ENCODE data around the gene NACC2. TPM values are rescaled to one million over a fixed set of nuclear protein-coding genes. Genes with fewer than 3 reads are reported as not detected.

Gene NACC2
- total and polyA plus RNA-seq, 2 donors from 2014 or later, result 7.1 to 30.9 TPM

- TF ChIP-seq CTCF (IDR thresholded peaks at IDR 0.05; ENCODE audit: borderline replicate concordance, extremely low read depth, insufficient read depth), result no peak
- peaks cover 0 to 10% (median 0%) of the 10 kb centered on the region in 3 donors for H3K4me1 ChIP-seq (ENCODE audit: control insufficient read depth in 2 of 3, insufficient read depth in 2 of 3, low read depth in 1 of 3, low read length in 3 of 3)
- DNase-seq, result peak in 1 of 5 donors; percentile 30
- no peak overlapping the region for H3K4me3 ChIP-seq (ENCODE audit: low read length in 3 of 3)
- FAIRE-seq, result no peak
- no peaks in the 10 kb centered on the region for H3K9me3 ChIP-seq (ENCODE audit: control insufficient read depth in 2 of 3, insufficient read depth in 1 of 3, low read length in 3 of 3)
- intact Hi-C loops (cut with DNase I), result no loop called here
- H3K9ac ChIP-seq (ENCODE audit: low read length in 3 of 3), result no peak overlapping the region
- no peak overlapping the region for H3K27ac ChIP-seq (ENCODE audit: low read depth in 2 of 2, low read length in 2 of 2)
- H3K27me3 ChIP-seq (ENCODE audit: control insufficient read depth, insufficient read depth, low read length), result no peaks in the 10 kb centered on the region
- peaks cover 0 to 2% (median 0%) of the 10 kb centered on the region in 3 donors for H3K36me3 ChIP-seq (ENCODE audit: control insufficient read depth in 2 of 3, insufficient read depth in 3 of 3, low read length in 3 of 3)
These were observed 73.0 kb downstream of the NACC2 start for GRCh38 chr9:136021872-136022681.

- Histone ChIP-seq H3K36me3 (ENCODE audit: control insufficient read depth in 2 of 3, insufficient read depth in 3 of 3, low read length in 3 of 3) (peaks cover 0 to 2% (median 0%) of the 10 kb centered on the region in 3 donors), H3K9me3 (ENCODE audit: control insufficient read depth in 2 of 3, insufficient read depth in 1 of 3, low read length in 3 of 3) (no peaks in the 10 kb centered on the region), H3K9ac (ENCODE audit: low read length in 3 of 3) (no peak overlapping the region), H3K27ac (ENCODE audit: low read depth in 2 of 2, low read length in 2 of 2) (no peak overlapping the region), H3K27me3 (ENCODE audit: control insufficient read depth, insufficient read depth, low read length) (no peaks in the 10 kb centered on the region), H3K4me1 (ENCODE audit: control insufficient read depth in 2 of 3, insufficient read depth in 2 of 3, low read depth in 1 of 3, low read length in 3 of 3) (peaks cover 0 to 10% (median 0%) of the 10 kb centered on the region in 3 donors), H3K4me3 (ENCODE audit: low read length in 3 of 3) (no peak overlapping the region)
- no peak for DNase-seq
- FAIRE-seq, result no peak
- intact Hi-C loops (cut with DNase I), result no loop called here
- TF ChIP-seq CTCF (IDR thresholded peaks at IDR 0.05; ENCODE audit: borderline replicate concordance, extremely low read depth, insufficient read depth), result no peak
These were observed 73.8 kb downstream of the NACC2 start for GRCh38 chr9:136021171-136021871.

- intact Hi-C loops (cut with DNase I), result no loop called here
- peaks cover 0 to 2% (median 0%) of the 10 kb centered on the region in 3 donors for H3K36me3 ChIP-seq (ENCODE audit: control insufficient read depth in 2 of 3, insufficient read depth in 3 of 3, low read length in 3 of 3)
- no peaks in the 10 kb centered on the region for H3K27me3 ChIP-seq (ENCODE audit: control insufficient read depth, insufficient read depth, low read length)
- H3K4me1 ChIP-seq (ENCODE audit: control insufficient read depth in 2 of 3, insufficient read depth in 2 of 3, low read depth in 1 of 3, low read length in 3 of 3), result peaks cover 0 to 10% (median 0%) of the 10 kb centered on the region in 3 donors
- no peak overlapping the region for H3K27ac ChIP-seq (ENCODE audit: low read depth in 2 of 2, low read length in 2 of 2)
- DNase-seq (no peak), FAIRE-seq (no peak)
- no peak overlapping the region for H3K9ac ChIP-seq (ENCODE audit: low read length in 3 of 3)
- no peaks in the 10 kb centered on the region for H3K9me3 ChIP-seq (ENCODE audit: control insufficient read depth in 2 of 3, insufficient read depth in 1 of 3, low read length in 3 of 3)
- no peak for TF ChIP-seq CTCF (IDR thresholded peaks at IDR 0.05; ENCODE audit: borderline replicate concordance, extremely low read depth, insufficient read depth)
- H3K4me3 ChIP-seq (ENCODE audit: low read length in 3 of 3), result no peak overlapping the region
These were observed 74.4 kb downstream of the NACC2 start for GRCh38 chr9:136020671-136021070.

Measured in kidney (tissue), 14 donors.